OCI-M2 (cell line): Measurements from ENCODE around the gene UCHL3.

Experiments
- DNase-seq: peaks from one replicate; lab custom pipeline; 2025; ENCODE audit not compliant: unreplicated experiment; lab: John Stamatoyannopoulos, UW

UCHL3 gene

GRCh38 chr13:75621147-75621546 lies 71.6 kb downstream of the UCHL3 start:
- no peak for DNase-seq

- no peak for DNase-seq
Observed at GRCh38 chr13:75628801-75629200, 79.2 kb downstream of the UCHL3 start.

- no peak for DNase-seq
Observed at GRCh38 chr13:75633285-75633684, 83.7 kb downstream of the UCHL3 start.

GRCh38 chr13:75635101-75635827 lies 85.7 kb downstream of the UCHL3 start:
- no peak for DNase-seq

GRCh38 chr13:75635828-75636435 lies 86.3 kb downstream of the UCHL3 start, which contains the start of gene LMO7:
TSS of gene LMO7 (plus strand) at chr13:75636330. CDS start at chr13:75636658, 328 bp downstream.
- DNase-seq = no peak

- DNase-seq = no peak
Observed at GRCh38 chr13:75636436-75637180, 87.0 kb downstream of the UCHL3 start.

GRCh38 chr13:75637181-75637750 lies 87.7 kb downstream of the UCHL3 start:
- no peak for DNase-seq

- no peak for DNase-seq
Observed at GRCh38 chr13:75639454-75639853, 89.9 kb downstream of the UCHL3 start.

GRCh38 chr13:75641026-75641425 lies 91.4 kb downstream of the UCHL3 start:
- no peak for DNase-seq

- no peak for DNase-seq
Observed at GRCh38 chr13:75643182-75643581, 93.6 kb downstream of the UCHL3 start.

GRCh38 chr13:75643693-75644092 lies 94.1 kb downstream of the UCHL3 start:
- DNase-seq = no peak

- DNase-seq = no peak
Observed at GRCh38 chr13:75645141-75645540, 95.5 kb downstream of the UCHL3 start.

- no peak for DNase-seq
Observed at GRCh38 chr13:75647126-75647784, 97.7 kb downstream of the UCHL3 start.

- DNase-seq = no peak
Observed at GRCh38 chr13:75648446-75648845, 98.9 kb downstream of the UCHL3 start.

GRCh38 chr13:75651013-75651412 lies 101.4 kb downstream of the UCHL3 start:
- no peak for DNase-seq

GRCh38 chr13:75652726-75653125 lies 103.1 kb downstream of the UCHL3 start:
- no peak for DNase-seq
